Ishikawa (cell line): ENCODE results near the gene SLC12A3.

ENCODE experiments used
- CEBPB ChIP-seq: IDR thresholded peaks from 2 replicates; pipeline ENCODE4 v1.6.1; 2012
- CREB1 ChIP-seq: IDR thresholded peaks from 2 replicates; pipeline ENCODE4 v1.6.1; 2012; ENCODE audit warnings: low read depth
- EGR1 ChIP-seq: IDR thresholded peaks from 2 replicates; pipeline ENCODE4 v1.6.1; 2012
- EP300 ChIP-seq: IDR thresholded peaks from 2 replicates; pipeline ENCODE4 v1.6.1; 2012; ENCODE audit warnings: borderline replicate concordance
- FOXM1 ChIP-seq: IDR thresholded peaks from 2 replicates; pipeline ENCODE4 v1.6.1; 2012; ENCODE audit warnings: low read depth, borderline replicate concordance
- MAX ChIP-seq: IDR thresholded peaks from 2 replicates; pipeline ENCODE4 v1.6.1; 2012
- NFIC ChIP-seq: IDR thresholded peaks from 2 replicates; pipeline ENCODE4 v1.6.1; 2012
- RAD21 ChIP-seq: IDR thresholded peaks from 2 replicates; pipeline ENCODE4 v1.6.1; 2012; ENCODE audit warnings: low read depth
- REST ChIP-seq: IDR thresholded peaks from 2 replicates; pipeline ENCODE4 v1.6.1; 2012; ENCODE audit warnings: low read depth, mild to moderate bottlenecking
- TAF1 ChIP-seq: IDR thresholded peaks from 2 replicates; pipeline ENCODE4 v1.6.1; 2012; ENCODE audit warnings: low read depth, mild to moderate bottlenecking
- TCF12 ChIP-seq: IDR thresholded peaks from 2 replicates; pipeline ENCODE4 v1.6.1; 2012; ENCODE audit warnings: low read depth
- TEAD4 ChIP-seq: IDR thresholded peaks from 2 replicates; pipeline ENCODE4 v1.6.1; 2012
- USF1 ChIP-seq: IDR thresholded peaks from 2 replicates; pipeline ENCODE4 v1.6.1; 2012
- YY1 ChIP-seq: IDR thresholded peaks from 2 replicates; pipeline ENCODE4 v1.6.1; 2012; ENCODE audit warnings: low read depth
- ZBTB7A ChIP-seq: IDR thresholded peaks from 2 replicates; pipeline ENCODE4 v1.6.1; 2012; ENCODE audit warnings: low read depth

Gene SLC12A3

GRCh38 chr16:56824331-56824730 lies 40.7 kb upstream of the SLC12A3 start:
- TF ChIP-seq FOXM1 (no peak), MAX (no peak), ZBTB7A (no peak), YY1 (no peak), TEAD4 (no peak), RAD21 (no peak), CREB1 (no peak), NFIC (no peak), TCF12 (no peak), USF1 (no peak), REST (no peak), TAF1 (no peak), EP300 (no peak), EGR1 (no peak), CEBPB (no peak)

- TF ChIP-seq EP300 = no peak
- TF ChIP-seq FOXM1 = no peak
- no peak for TF ChIP-seq CREB1
Observed at GRCh38 chr16:56824804-56825203, 40.2 kb upstream of the SLC12A3 start.

- no peak for TF ChIP-seq NFIC
- TF ChIP-seq RAD21 = no peak
- TF ChIP-seq FOXM1 = no peak
- TF ChIP-seq REST = no peak
- TF ChIP-seq YY1 = no peak
- TF ChIP-seq TCF12 = no peak
- TF ChIP-seq EGR1 = no peak
- TF ChIP-seq TAF1 = no peak
- no peak for TF ChIP-seq EP300
- no peak for TF ChIP-seq TEAD4
- no peak for TF ChIP-seq MAX
Observed at GRCh38 chr16:56825826-56826225, 39.2 kb upstream of the SLC12A3 start.

- no peak for TF ChIP-seq CREB1
- no peak for TF ChIP-seq ZBTB7A
- TF ChIP-seq CEBPB = no peak
- TF ChIP-seq TCF12 = no peak
- TF ChIP-seq YY1 = no peak
- TF ChIP-seq USF1 = no peak
- no peak for TF ChIP-seq RAD21
- no peak for TF ChIP-seq TEAD4
- no peak for TF ChIP-seq TAF1
- no peak for TF ChIP-seq REST
- no peak for TF ChIP-seq EP300
- TF ChIP-seq EGR1 = no peak
- TF ChIP-seq FOXM1 = no peak
Observed at GRCh38 chr16:56828647-56829046, 36.4 kb upstream of the SLC12A3 start.

- TF ChIP-seq RAD21 (no peak), TEAD4 (no peak), NFIC (no peak), ZBTB7A (no peak), CEBPB (no peak), EGR1 (no peak), USF1 (no peak), TCF12 (no peak), MAX (no peak), REST (no peak)
Observed at GRCh38 chr16:56830669-56831068, 34.3 kb upstream of the SLC12A3 start.
